ENCODE data around the gene YPEL4. TPM values are rescaled to one million over a fixed set of nuclear protein-coding genes. Genes with fewer than 3 reads are reported as not detected.

YPEL4 gene
- total and polyA plus RNA-seq, 8 donors, result 1.2 to 10.1 (median 6.7) TPM

DNA sequence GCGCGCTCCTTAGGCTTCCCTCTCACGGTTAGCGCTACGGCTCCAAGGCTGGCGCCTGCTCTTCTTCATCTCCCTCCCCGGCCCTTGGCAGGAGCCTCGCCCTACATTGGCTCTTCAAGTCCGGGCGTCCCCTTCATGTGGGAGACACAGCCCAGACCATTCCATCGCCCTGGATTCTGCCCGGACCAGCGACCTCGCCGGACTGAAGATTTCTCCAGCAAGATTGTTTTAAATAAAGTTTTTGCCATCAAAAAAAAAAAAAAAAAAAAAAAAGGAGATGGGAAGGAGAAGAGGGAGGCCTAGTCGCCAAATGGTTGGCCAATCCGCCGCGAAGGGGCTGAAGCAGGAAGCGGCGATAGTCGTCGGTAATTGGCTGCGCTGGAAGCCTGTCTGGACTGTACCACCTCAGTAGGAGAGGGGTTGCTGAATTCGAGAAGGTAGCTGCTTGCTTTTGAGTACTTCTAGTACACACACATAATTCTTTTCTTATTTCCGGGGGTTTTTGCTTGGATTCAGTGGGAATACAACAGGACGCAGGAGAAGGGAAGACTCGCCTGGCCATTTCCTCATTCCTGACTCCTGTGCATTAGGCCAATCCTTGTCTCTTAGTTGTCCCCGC, 17.5 kb upstream of the YPEL4 start:
- Histone ChIP-seq H3K27me3 (no peaks in the 10 kb centered on the region), H3K27ac (peak overlapping the region; percentile 98 to 99), H3K36me3 (peaks cover 0 to 15% of the 10 kb centered on the region in 2 donors), H3K4me1 (peaks cover 16 to 38% of the 10 kb centered on the region in 2 donors), H3K9me3 (no peaks in the 10 kb centered on the region), H3K4me3 (peak overlapping the region; percentile 92 to 99)
- intact Hi-C loops (cut with DNase I), result no loop called here
- DNase-seq (peak; percentile 95 to 100 (median 99)), ATAC-seq (peak; percentile 91)
- TF ChIP-seq CTCF (IDR thresholded peaks at IDR 0.05), result no peak

DNA sequence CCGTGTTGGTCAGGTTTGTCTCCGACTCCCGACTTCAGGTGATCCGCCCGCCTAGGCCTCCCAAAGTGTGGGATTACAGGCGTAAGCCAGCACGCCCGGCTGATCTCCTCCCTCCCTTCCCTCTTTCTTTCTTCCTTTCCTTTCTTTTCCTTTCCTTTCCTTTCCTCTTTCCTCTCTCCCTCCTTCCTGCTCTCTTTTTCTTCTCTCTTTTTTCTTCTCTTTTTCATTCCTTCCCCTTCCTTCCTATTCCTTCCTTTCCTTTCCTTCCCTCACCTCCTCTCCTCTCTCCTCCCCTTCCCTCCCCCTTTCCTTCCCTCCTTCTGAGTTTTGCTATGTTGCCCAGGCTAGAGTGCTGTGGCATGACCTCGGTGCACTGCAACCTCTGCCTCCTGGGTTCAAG, 14.3 kb upstream of the YPEL4 start:
- Histone ChIP-seq H3K4me1 (peaks cover under 1 to 19% of the 10 kb centered on the region in 2 donors), H3K4me3 (no peak overlapping the region), H3K9me3 (no peaks in the 10 kb centered on the region), H3K27me3 (no peaks in the 10 kb centered on the region), H3K27ac (no peak overlapping the region), H3K36me3 (peaks cover 0 to 37% of the 10 kb centered on the region in 2 donors)
- no peak for DNase-seq
- ATAC-seq, result no peak
- TF ChIP-seq CTCF (IDR thresholded peaks at IDR 0.05), result no peak
- intact Hi-C loops (cut with DNase I), result no loop called here

DNA sequence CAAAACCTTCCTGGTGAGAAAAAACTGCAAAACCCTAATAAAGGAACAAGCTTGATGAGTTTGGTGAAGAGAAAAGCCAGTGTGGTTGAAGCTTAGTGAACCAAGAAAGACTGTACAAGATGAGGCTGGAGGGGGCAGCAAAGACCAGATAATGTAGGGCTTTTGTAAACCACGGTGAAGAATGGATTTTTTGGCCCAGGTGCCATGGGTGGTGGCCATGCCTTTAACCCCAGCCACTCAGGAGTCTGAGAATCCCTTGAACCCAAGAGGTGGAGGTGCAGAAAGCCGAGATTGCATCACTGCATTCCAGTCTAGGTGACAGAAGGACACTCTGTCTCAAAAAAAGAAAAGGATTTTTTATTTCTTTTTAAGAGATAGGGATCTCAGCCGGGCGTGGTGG, 13.2 kb upstream of the YPEL4 start:
- Histone ChIP-seq H3K36me3 (peaks cover 0 to 37% of the 10 kb centered on the region in 2 donors), H3K27ac (no peak overlapping the region), H3K9me3 (no peaks in the 10 kb centered on the region), H3K4me3 (no peak overlapping the region), H3K4me1 (peaks cover 7 to 27% of the 10 kb centered on the region in 2 donors), H3K27me3 (no peaks in the 10 kb centered on the region)
- ATAC-seq, result no peak
- no peak for DNase-seq
- intact Hi-C loops (cut with DNase I), result no loop called here
- TF ChIP-seq CTCF (IDR thresholded peaks at IDR 0.05), result no peak

- intact Hi-C loops (cut with DNase I), result no loop called here
- H3K27me3 ChIP-seq, result no peaks in the 10 kb centered on the region
- no peak for TF ChIP-seq CTCF (IDR thresholded peaks at IDR 0.05)
- H3K4me1 ChIP-seq, result peaks cover 7 to 22% of the 10 kb centered on the region in 2 donors
- no peak overlapping the region for H3K4me3 ChIP-seq
- H3K27ac ChIP-seq, result no peak overlapping the region
- ATAC-seq (no peak), DNase-seq (no peak)
- peaks cover 0 to 37% of the 10 kb centered on the region in 2 donors for H3K36me3 ChIP-seq
- no peaks in the 10 kb centered on the region for H3K9me3 ChIP-seq
These were observed 10.0 kb upstream of the YPEL4 start for GRCh38 chr11:57659669-57660068.

- no peak for DNase-seq
- H3K27me3 ChIP-seq, result peaks cover 0 to 3% of the 10 kb centered on the region in 2 donors
- no peak for ATAC-seq
- no peaks in the 10 kb centered on the region for H3K9me3 ChIP-seq
- H3K4me1 ChIP-seq, result peaks cover 7 to 23% of the 10 kb centered on the region in 2 donors
- H3K4me3 ChIP-seq, result peak overlapping the region; percentile 59 to 78
- peak overlapping the region in 1 of 2 donors; percentile 83 for H3K27ac ChIP-seq
- TF ChIP-seq CTCF (IDR thresholded peaks at IDR 0.05), result no peak
- peaks cover 0 to 37% of the 10 kb centered on the region in 2 donors for H3K36me3 ChIP-seq
- intact Hi-C loops (cut with DNase I), result no loop called here
These were observed 8.3 kb upstream of the YPEL4 start for GRCh38 chr11:57658023-57658361.

Data from left lung (tissue), 10 donors.